ENCODE results near the gene CDH13.

Gene CDH13

DNA sequence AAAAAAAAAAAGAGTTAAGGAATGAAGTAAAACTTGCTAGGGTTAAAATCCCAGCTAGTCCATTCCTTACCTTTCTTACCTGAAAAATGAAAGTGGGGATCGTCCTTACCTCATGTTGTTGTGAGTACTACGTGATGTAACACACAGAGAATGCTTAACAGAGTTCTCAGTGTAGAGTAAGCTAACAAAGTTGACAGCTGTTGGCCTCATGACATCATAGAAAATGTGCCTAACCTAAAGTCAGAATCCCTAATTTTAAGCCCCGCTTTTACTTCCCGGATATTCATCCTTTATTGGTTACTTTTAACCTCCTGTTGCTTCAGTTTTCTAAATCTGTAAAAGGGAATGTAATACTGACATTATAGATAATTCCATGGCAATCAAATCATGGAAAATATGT is 675.2 kb downstream of the CDH13 start:
- Histone ChIP-seq H3K27me3 (replicated peaks; ENCODE audit: control insufficient read depth, insufficient read depth, low read length) (no peaks in the 10 kb centered on the region), H3K4me3 (replicated peaks; ENCODE audit: low read depth, low read length) (no peak overlapping the region), H3K36me3 (ENCODE audit: control insufficient read depth, insufficient read depth, low read length) (no peaks in the 10 kb centered on the region)
- no peak for TF ChIP-seq CTCF (IDR thresholded peaks at IDR 0.05; ENCODE audit: insufficient read depth, low read length, poor library complexity, severe bottlenecking)
- no peak for DNase-seq (ENCODE audit: extremely low read depth, insufficient read length)

DNA sequence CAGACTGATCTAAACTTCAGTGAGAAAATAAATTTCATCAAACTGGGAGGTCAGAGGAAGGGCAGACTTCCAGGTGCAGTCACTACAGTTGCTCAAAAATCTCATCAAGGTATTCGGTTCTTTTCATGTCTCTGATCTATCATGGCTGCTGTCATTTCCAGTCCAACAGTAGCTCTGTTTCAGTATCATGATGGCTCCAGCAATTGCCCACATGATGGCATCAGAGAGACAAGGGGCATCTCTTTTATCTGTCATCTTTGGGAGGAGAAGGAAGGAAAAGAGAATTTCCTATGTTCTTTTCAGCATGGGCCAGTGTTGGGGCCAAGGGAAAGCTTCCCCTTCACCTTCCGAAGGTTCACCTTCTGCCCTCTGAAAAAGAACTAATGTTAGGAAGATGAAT is 676.1 kb downstream of the CDH13 start:
- TF ChIP-seq CTCF (IDR thresholded peaks at IDR 0.05; ENCODE audit: insufficient read depth, low read length, poor library complexity, severe bottlenecking) = no peak
- H3K27me3 ChIP-seq (replicated peaks; ENCODE audit: control insufficient read depth, insufficient read depth, low read length) = no peaks in the 10 kb centered on the region
- no peak for DNase-seq (ENCODE audit: extremely low read depth, insufficient read length)
- H3K4me3 ChIP-seq (replicated peaks; ENCODE audit: low read depth, low read length) = no peak overlapping the region
- no peaks in the 10 kb centered on the region for H3K36me3 ChIP-seq (ENCODE audit: control insufficient read depth, insufficient read depth, low read length)

GRCh38 chr16:83305092-83305491 is 678.3 kb downstream of the CDH13 start:
- DNase-seq (ENCODE audit: extremely low read depth, insufficient read length) = no peak
- Histone ChIP-seq H3K4me3 (replicated peaks; ENCODE audit: low read depth, low read length) (no peak overlapping the region), H3K36me3 (ENCODE audit: control insufficient read depth, insufficient read depth, low read length) (no peaks in the 10 kb centered on the region), H3K27me3 (replicated peaks; ENCODE audit: control insufficient read depth, insufficient read depth, low read length) (no peaks in the 10 kb centered on the region)
- no peak for TF ChIP-seq CTCF (IDR thresholded peaks at IDR 0.05; ENCODE audit: insufficient read depth, low read length, poor library complexity, severe bottlenecking)

DNA sequence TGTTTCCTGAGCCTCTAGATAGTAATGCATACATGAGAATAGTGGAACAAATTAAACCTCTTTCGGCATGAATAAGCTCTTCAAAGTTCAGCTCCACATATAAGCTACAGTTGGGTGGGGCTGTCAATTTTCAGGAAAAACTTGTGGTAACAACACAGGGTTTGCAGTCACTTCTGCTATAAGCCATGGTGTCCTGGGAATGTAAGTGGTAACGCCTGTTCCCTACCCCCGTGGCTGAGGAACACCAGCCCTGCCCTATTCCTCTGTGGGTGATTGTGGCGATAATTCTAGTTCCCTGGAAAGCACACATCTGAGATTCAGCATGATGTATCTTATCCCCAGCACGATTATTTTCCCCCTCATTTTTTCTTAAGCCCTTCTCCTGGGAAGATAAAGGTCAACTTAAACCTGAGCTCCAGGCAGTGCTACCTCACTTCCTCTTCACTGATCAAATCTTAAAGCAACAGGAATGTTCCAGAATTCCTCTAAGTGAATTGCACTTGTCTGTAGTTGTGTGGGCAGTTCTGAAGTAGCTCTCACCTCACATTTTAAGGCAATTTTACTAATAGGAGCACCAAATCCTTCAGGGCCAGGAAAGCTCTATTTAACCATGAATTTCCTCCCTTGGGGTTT is 680.3 kb downstream of the CDH13 start:
- no peak for DNase-seq (ENCODE audit: extremely low read depth, insufficient read length)
- no peak for TF ChIP-seq CTCF (IDR thresholded peaks at IDR 0.05; ENCODE audit: insufficient read depth, low read length, poor library complexity, severe bottlenecking)
- no peak overlapping the region for H3K4me3 ChIP-seq (replicated peaks; ENCODE audit: low read depth, low read length)
- H3K27me3 ChIP-seq (replicated peaks; ENCODE audit: control insufficient read depth, insufficient read depth, low read length) = no peaks in the 10 kb centered on the region
- no peaks in the 10 kb centered on the region for H3K36me3 ChIP-seq (ENCODE audit: control insufficient read depth, insufficient read depth, low read length)

GRCh38 chr16:83307594-83307992 is 680.8 kb downstream of the CDH13 start:
- H3K36me3 ChIP-seq (ENCODE audit: control insufficient read depth, insufficient read depth, low read length) = no peaks in the 10 kb centered on the region
- no peak for TF ChIP-seq CTCF (IDR thresholded peaks at IDR 0.05; ENCODE audit: insufficient read depth, low read length, poor library complexity, severe bottlenecking)
- H3K27me3 ChIP-seq (replicated peaks; ENCODE audit: control insufficient read depth, insufficient read depth, low read length) = no peaks in the 10 kb centered on the region
- DNase-seq (ENCODE audit: extremely low read depth, insufficient read length) = no peak
- no peak overlapping the region for H3K4me3 ChIP-seq (replicated peaks; ENCODE audit: low read depth, low read length)

DNA sequence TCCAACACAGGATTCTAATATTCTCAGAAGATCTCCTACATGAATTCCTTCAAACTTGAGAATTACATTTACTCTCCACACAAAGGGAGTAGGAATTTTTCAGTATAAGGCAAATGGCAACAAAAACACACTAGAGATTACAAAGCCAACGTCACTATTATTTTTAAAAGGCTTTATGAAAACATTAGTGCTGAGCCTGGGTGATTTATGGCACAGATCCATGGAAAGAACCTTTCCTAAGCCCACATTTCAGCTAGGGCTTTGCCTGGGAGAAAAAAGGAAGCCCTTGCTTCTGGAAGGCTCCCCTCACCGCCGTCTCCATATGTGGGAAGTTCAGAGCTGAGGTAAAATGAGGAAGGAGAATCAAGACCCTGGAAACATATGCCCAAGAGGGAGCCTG is 681.6 kb downstream of the CDH13 start:
- DNase-seq (ENCODE audit: extremely low read depth, insufficient read length) = no peak
- no peaks in the 10 kb centered on the region for H3K27me3 ChIP-seq (replicated peaks; ENCODE audit: control insufficient read depth, insufficient read depth, low read length)
- no peaks in the 10 kb centered on the region for H3K36me3 ChIP-seq (ENCODE audit: control insufficient read depth, insufficient read depth, low read length)
- no peak for TF ChIP-seq CTCF (IDR thresholded peaks at IDR 0.05; ENCODE audit: insufficient read depth, low read length, poor library complexity, severe bottlenecking)
- no peak overlapping the region for H3K4me3 ChIP-seq (replicated peaks; ENCODE audit: low read depth, low read length)
